ENCODE data around the gene HSD17B7.

DNA sequence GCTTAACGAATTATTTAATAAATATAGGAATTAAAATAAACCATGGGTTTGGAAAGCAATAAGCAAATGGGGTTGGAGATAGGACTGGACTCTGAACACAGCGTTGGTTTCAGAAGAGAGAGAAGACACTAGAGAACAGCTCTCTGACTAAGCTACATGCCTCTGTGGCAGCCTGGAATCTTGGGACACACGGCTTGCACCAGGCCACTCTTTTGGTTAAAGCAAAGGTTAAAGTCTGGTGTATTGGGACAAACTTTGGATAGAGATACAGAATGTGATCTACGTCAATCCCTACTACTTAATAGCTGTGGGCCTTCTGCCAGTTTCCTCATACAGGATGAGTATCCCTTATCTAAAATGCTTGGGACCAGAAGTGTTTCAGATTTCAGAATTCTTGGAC, 49.7 kb upstream of the HSD17B7 start:
- no peak for TF ChIP-seq CTCF (conservative IDR thresholded peaks at IDR 0.05)
- TF ChIP-seq ZFX (IDR thresholded peaks at IDR 0.05): no peak
